ENCODE results near the gene TPH1.

Gene TPH1

GRCh38 chr11:18012906-18013781, 32.9 kb downstream of the TPH1 start, which contains the start of gene SERGEF:
Gene SERGEF, minus strand, starts transcription at chr11:18013047. Its CDS starts 37 bp downstream, at chr11:18013010.
- no peak for TF ChIP-seq CTCF (IDR thresholded peaks at IDR 0.05; ENCODE audit: low read depth, low read length, missing control alignments)
- H3K4me3 ChIP-seq (replicated peaks; ENCODE audit: low read depth, low read length): peak within 1 kb of the TSS; percentile 66
- peak; percentile 21 for DNase-seq (ENCODE audit: extremely low read depth, low read depth)

- peak overlapping the region; percentile 66 for H3K4me3 ChIP-seq (replicated peaks; ENCODE audit: low read depth, low read length)
- no peak for TF ChIP-seq CTCF (IDR thresholded peaks at IDR 0.05; ENCODE audit: low read depth, low read length, missing control alignments)
- DNase-seq (ENCODE audit: extremely low read depth, low read depth): no peak
Measured at GRCh38 chr11:18012122-18012905, 33.8 kb downstream of the TPH1 start.

- DNase-seq (ENCODE audit: extremely low read depth, low read depth): no peak
Measured at GRCh38 chr11:18011633-18012032, 34.4 kb downstream of the TPH1 start.

GRCh38 chr11:18010977-18011586, 35.0 kb downstream of the TPH1 start:
- no peak for DNase-seq (ENCODE audit: extremely low read depth, low read depth)
- H3K4me3 ChIP-seq (replicated peaks; ENCODE audit: low read depth, low read length): no peak overlapping the region
- no peak for TF ChIP-seq CTCF (IDR thresholded peaks at IDR 0.05; ENCODE audit: low read depth, low read length, missing control alignments)

More at GRCh38 chr11:18011633-18012032, 34.4 kb downstream of the TPH1 start:
- TF ChIP-seq CTCF (IDR thresholded peaks at IDR 0.05; ENCODE audit: low read depth, low read length, missing control alignments): no peak
- peak overlapping the region; percentile 66 for H3K4me3 ChIP-seq (replicated peaks; ENCODE audit: low read depth, low read length)

- DNase-seq (ENCODE audit: extremely low read depth, low read depth): no peak
- no peak for TF ChIP-seq CTCF (IDR thresholded peaks at IDR 0.05; ENCODE audit: low read depth, low read length, missing control alignments)
- no peak overlapping the region for H3K4me3 ChIP-seq (replicated peaks; ENCODE audit: low read depth, low read length)
Measured at GRCh38 chr11:18010121-18010670, 35.9 kb downstream of the TPH1 start.

- no peak for TF ChIP-seq CTCF (IDR thresholded peaks at IDR 0.05; ENCODE audit: low read depth, low read length, missing control alignments)
- DNase-seq (ENCODE audit: extremely low read depth, low read depth): no peak
Measured at GRCh38 chr11:18005376-18006129, 40.5 kb downstream of the TPH1 start.

More at GRCh38 chr11:18005376-18006129, 40.5 kb downstream of the TPH1 start:
- no peak overlapping the region for H3K4me3 ChIP-seq (replicated peaks; ENCODE audit: low read depth, low read length)
